RWPE2 (cell line): ENCODE measurements around the gene RAVER1.

Experiments
- ATAC-seq: fragments of 200-7000 bp; cut with Tn5 transposase; 3 replicates; pipeline ENCODE4 v1.9.1; 2021; ENCODE audit warnings: low read depth
- DNase-seq: peaks from one replicate; pipeline ENCODE4 v3.0.0-alpha.2; 2020; ENCODE audit warnings: low spot score
- H3K27ac ChIP-seq: fragments of 450-650 bp; 2 replicates; pipeline ENCODE4 v1.5.1; 2017; ENCODE audit warnings: mild to moderate bottlenecking; ENCODE audit not compliant: poor library complexity, severe bottlenecking
- H3K27me3 ChIP-seq: fragments of 250-450 bp; sonication (Bioruptor Pico); 2 replicates; pipeline ENCODE4 v1.5.1; 2021; ENCODE audit warnings: mild to moderate bottlenecking, moderate library complexity; ENCODE audit not compliant: insufficient read depth, poor library complexity, severe bottlenecking
- H3K36me3 ChIP-seq: fragments of 250-450 bp; sonication (Bioruptor Pico); 2 replicates; pipeline ENCODE4 v1.5.1; 2020; ENCODE audit warnings: low read depth, mild to moderate bottlenecking, moderate library complexity
- H3K4me1 ChIP-seq: fragments of 250-450 bp; sonication (Bioruptor Pico); 2 replicates; pipeline ENCODE4 v1.5.1; 2021; ENCODE audit warnings: mild to moderate bottlenecking, moderate library complexity; ENCODE audit not compliant: insufficient read depth, poor library complexity, severe bottlenecking
- H3K4me3 ChIP-seq: fragments of 250-450 bp; sonication (Bioruptor Pico); 2 replicates; pipeline ENCODE4 v1.5.1; 2021; ENCODE audit warnings: mild to moderate bottlenecking, moderate library complexity; ENCODE audit not compliant: severe bottlenecking
- H3K9me3 ChIP-seq: fragments of 250-450 bp; sonication (Bioruptor Pico); 2 replicates; pipeline ENCODE4 v1.5.1; 2021; ENCODE audit warnings: mild to moderate bottlenecking, moderate library complexity; ENCODE audit not compliant: severe bottlenecking
- CTCF ChIP-seq: fragments of 450-650 bp; IDR thresholded peaks from one replicate; pipeline ENCODE4 v1.5.1; 2017; ENCODE audit warnings: mild to moderate bottlenecking, moderate library complexity; ENCODE audit not compliant: poor library complexity, severe bottlenecking

The RAVER1 gene

GRCh38 chr19:10353793-10354391, 20.6 kb upstream of the RAVER1 start:
- Histone ChIP-seq H3K9me3 (no peaks in the 10 kb centered on the region), H3K27ac (no peak overlapping the region), H3K36me3 (peaks cover 46% of the 10 kb centered on the region), H3K4me1 (no peaks in the 10 kb centered on the region), H3K4me3 (no peak overlapping the region), H3K27me3 (no peaks in the 10 kb centered on the region)
- TF ChIP-seq CTCF: no peak
- peak; percentile 33; the same call in 1 of the 3 replicates for ATAC-seq
- peak; percentile 67 for DNase-seq

- H3K4me1 ChIP-seq: no peaks in the 10 kb centered on the region
Observed at GRCh38 chr19:10352764-10353671, 19.7 kb upstream of the RAVER1 start.

GRCh38 chr19:10346509-10346908, 13.2 kb upstream of the RAVER1 start:
- Histone ChIP-seq H3K4me1 (no peaks in the 10 kb centered on the region), H3K9me3 (no peaks in the 10 kb centered on the region), H3K36me3 (peaks cover 5% of the 10 kb centered on the region; the same call in 1 of the 2 replicates), H3K27ac (no peak overlapping the region), H3K27me3 (no peaks in the 10 kb centered on the region), H3K4me3 (no peak overlapping the region)
- 0 out of 3 replicates have a peak, but pooled peaks have one; percentile 29 for ATAC-seq
- TF ChIP-seq CTCF: no peak
- no peak for DNase-seq

More at GRCh38 chr19:10352764-10353671, 19.7 kb upstream of the RAVER1 start:
- H3K27me3 ChIP-seq: no peaks in the 10 kb centered on the region
- H3K36me3 ChIP-seq: peaks cover 46% of the 10 kb centered on the region
- no peaks in the 10 kb centered on the region for H3K9me3 ChIP-seq
- ATAC-seq: no peak
- H3K4me3 ChIP-seq: no peak overlapping the region
- DNase-seq: peak; percentile 68
- no peak for TF ChIP-seq CTCF
- no peak overlapping the region for H3K27ac ChIP-seq

- H3K36me3 ChIP-seq: peaks cover 2% of the 10 kb centered on the region; the same call in 1 of the 2 replicates
- TF ChIP-seq CTCF: no peak
- no peaks in the 10 kb centered on the region for H3K27me3 ChIP-seq
- DNase-seq: no peak
- no peaks in the 10 kb centered on the region for H3K4me1 ChIP-seq
- no peak overlapping the region for H3K4me3 ChIP-seq
- no peak overlapping the region for H3K27ac ChIP-seq
- ATAC-seq: no peak
- H3K9me3 ChIP-seq: no peaks in the 10 kb centered on the region
Observed at GRCh38 chr19:10344780-10345179, 11.5 kb upstream of the RAVER1 start.
